Vagina (tissue), 2 donors: ENCODE data around the gene KRT9.

Source experiments
- POLR2A ChIP-seq, 2 donors: fragments of 450-650 bp; IDR thresholded peaks; one replicate each; pipeline ENCODE4 v1.6.1; 2017; ENCODE audit warnings: antibody characterized with exemption in 2 of 2, mild to moderate bottlenecking in 2 of 2, moderate library complexity in 2 of 2
- POLR2AphosphoS5 ChIP-seq, 2 donors: sonication (generic); formaldehyde crosslinking; IDR thresholded peaks; one replicate each; pipeline ENCODE4 v1.9.0; 2017; ENCODE audit warnings: antibody characterized with exemption in 2 of 2, mild to moderate bottlenecking in 2 of 2, low read depth in 1 of 2; ENCODE audit not compliant: insufficient read depth in 1 of 2
- TF ChIP-seq, protein P1 (sequence below), 3 experiments: fragments of 450-650 bp in 2 of 3; fragments of 200-600 bp in 1 of 3; sonication (generic) in 1 of 3; IDR thresholded peaks; one replicate each; pipeline ENCODE4 v1.5.1; 2017 to 2019; ENCODE audit warnings: antibody characterized with exemption in 3 of 3, mild to moderate bottlenecking in 2 of 3, moderate library complexity in 2 of 3

- TF ChIP-seq, protein P1, sequence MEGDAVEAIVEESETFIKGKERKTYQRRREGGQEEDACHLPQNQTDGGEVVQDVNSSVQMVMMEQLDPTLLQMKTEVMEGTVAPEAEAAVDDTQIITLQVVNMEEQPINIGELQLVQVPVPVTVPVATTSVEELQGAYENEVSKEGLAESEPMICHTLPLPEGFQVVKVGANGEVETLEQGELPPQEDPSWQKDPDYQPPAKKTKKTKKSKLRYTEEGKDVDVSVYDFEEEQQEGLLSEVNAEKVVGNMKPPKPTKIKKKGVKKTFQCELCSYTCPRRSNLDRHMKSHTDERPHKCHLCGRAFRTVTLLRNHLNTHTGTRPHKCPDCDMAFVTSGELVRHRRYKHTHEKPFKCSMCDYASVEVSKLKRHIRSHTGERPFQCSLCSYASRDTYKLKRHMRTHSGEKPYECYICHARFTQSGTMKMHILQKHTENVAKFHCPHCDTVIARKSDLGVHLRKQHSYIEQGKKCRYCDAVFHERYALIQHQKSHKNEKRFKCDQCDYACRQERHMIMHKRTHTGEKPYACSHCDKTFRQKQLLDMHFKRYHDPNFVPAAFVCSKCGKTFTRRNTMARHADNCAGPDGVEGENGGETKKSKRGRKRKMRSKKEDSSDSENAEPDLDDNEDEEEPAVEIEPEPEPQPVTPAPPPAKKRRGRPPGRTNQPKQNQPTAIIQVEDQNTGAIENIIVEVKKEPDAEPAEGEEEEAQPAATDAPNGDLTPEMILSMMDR (IDR thresholded peaks at IDR 0.05), result no peak
- no peak for TF ChIP-seq POLR2A (IDR thresholded peaks at IDR 0.05)
- TF ChIP-seq POLR2AphosphoS5 (IDR thresholded peaks at IDR 0.05; ENCODE audit: insufficient read depth in 1 of 2, low read depth in 1 of 2), result no peak
Observed at GRCh38 chr17:41536741-41537613, 34.9 kb downstream of the KRT9 start.
